Caco-2 (cell line): Measurements from ENCODE around the gene FRMD4A. TPM values are rescaled to one million over a fixed set of nuclear protein-coding genes. Genes with fewer than 3 reads are reported as not detected.

Experiments used
- BruUV-seq: library from RNA; stranded (reverse); fragments of 400-500 nt; replicated peaks from 2 replicates; lab custom pipeline; 2021; lab: Mats Ljungman, UMichigan
- CTCF ChIA-PET: fragments of 300-600 bp; sonication (Branson Sonifier 250); formaldehyde crosslinking; loops from one replicate; lab custom pipeline; 2022; ENCODE audit warnings: antibody characterized with exemption; lab: Charles Lee
- POLR2A ChIA-PET: fragments of 300-600 bp; sonication (Branson Sonifier 250); formaldehyde crosslinking; loops from one replicate; lab custom pipeline; 2022; ENCODE audit warnings: antibody characterized with exemption; lab: Charles Lee
- DNase-seq, 2 experiments: peaks; one replicate each; pipeline versions ENCODE4 v3.0.0 to v3.0.0-alpha.2; 2020 to 2022
- H3K27me3 ChIP-seq: replicated peaks from 2 replicates; pipeline ENCODE4 v1.6.0; 2011; ENCODE audit warnings: low read length; ENCODE audit not compliant: control insufficient read depth, insufficient read depth
- H3K36me3 ChIP-seq: 2 replicates; pipeline ENCODE4 v1.5.1; 2011; ENCODE audit warnings: low read length; ENCODE audit not compliant: control insufficient read depth, insufficient read depth
- H3K4me1 ChIP-seq: fragments of 250-450 bp; sonication (Bioruptor Pico); 2 replicates; pipeline ENCODE4 v1.5.1; 2020; ENCODE audit warnings: mild to moderate bottlenecking
- H3K4me3 ChIP-seq: 2 replicates; pipeline ENCODE4 v1.5.1; 2011; ENCODE audit warnings: low read depth, mild to moderate bottlenecking, control low read depth, low read length
- H3K9me3 ChIP-seq: fragments of 250-450 bp; sonication (Bioruptor Pico); 2 replicates; pipeline ENCODE4 v1.5.1; 2020; ENCODE audit warnings: mild to moderate bottlenecking, moderate library complexity
- H3K27ac Mint-ChIP-seq: one replicate; pipeline ENCODE4 v1.8.0; 2022; ENCODE audit warnings: mixed read lengths; ENCODE audit not compliant: unreplicated experiment
- H3K27me3 Mint-ChIP-seq: one replicate; pipeline ENCODE4 v1.8.0; 2022; ENCODE audit warnings: mixed read lengths; ENCODE audit not compliant: insufficient read depth, unreplicated experiment
- H3K36me3 Mint-ChIP-seq: one replicate; pipeline ENCODE4 v1.8.0; 2022; ENCODE audit warnings: mild to moderate bottlenecking, mixed read lengths; ENCODE audit not compliant: insufficient read depth, unreplicated experiment
- H3K4me1 Mint-ChIP-seq: one replicate; pipeline ENCODE4 v1.8.0; 2022; ENCODE audit warnings: low read depth, mixed read lengths; ENCODE audit not compliant: unreplicated experiment
- H3K4me3 Mint-ChIP-seq: one replicate; pipeline ENCODE4 v1.8.0; 2022; ENCODE audit warnings: mild to moderate bottlenecking, moderate library complexity, mixed read lengths; ENCODE audit not compliant: unreplicated experiment
- H3K9me3 Mint-ChIP-seq: one replicate; pipeline ENCODE4 v1.8.0; 2022; ENCODE audit warnings: mixed read lengths; ENCODE audit not compliant: unreplicated experiment
- CTCF ChIP-seq, 2 experiments: fragments of 200-600 bp in 1 of 2; IDR thresholded peaks; 1 replicate in 1 of 2; 2 replicates in 1 of 2; pipeline versions ENCODE4 v1.5.1 to v1.8.0; 2011 to 2022; ENCODE audit warnings: antibody characterized with exemption in 1 of 2, control low read depth in 1 of 2, inconsistent platforms in 1 of 2, low read depth in 1 of 2, low read length in 1 of 2, mild to moderate bottlenecking in 1 of 2, moderate library complexity in 1 of 2; ENCODE audit not compliant: insufficient read depth in 1 of 2, severe bottlenecking in 1 of 2, unreplicated experiment in 1 of 2
- intact Hi-C: fragments of 100-400 bp; cut with micrococcal nuclease; formaldehyde crosslinking; loops from one replicate; pipeline ENCODE4 v1.10.0; 2022; ENCODE audit not compliant: unreplicated experiment
- total RNA-seq: library from RNA; stranded (reverse); gene quantifications from 2 replicates; pipeline ENCODE4 v1.2.3, GENCODE V29; 2022

FRMD4A gene
- total RNA-seq, 1 experiment from 2014 or later: 52.1 TPM

GRCh38 chr10:14377591-14378175, 47.0 kb upstream of the FRMD4A start:
- Mint-ChIP-seq H3K9me3 (peaks cover 10% of the 10 kb centered on the region), H3K27me3 (no peaks in the 10 kb centered on the region), H3K27ac (no peak overlapping the region), H3K4me1 (peaks cover 31% of the 10 kb centered on the region), H3K36me3 (no peaks in the 10 kb centered on the region), H3K4me3 (no peak overlapping the region)
- ChIA-PET CTCF (interaction anchor here (1.1 kb wide), 1 partner anchor 134 kb away, joined by 3 read pairs; no protein-coding TSS in a partner anchor), POLR2A (no interaction called here)
- no peak for TF ChIP-seq CTCF (IDR thresholded peaks at IDR 0.05; ENCODE audit: insufficient read depth in 1 of 2, low read depth in 1 of 2, low read length in 1 of 2, severe bottlenecking in 1 of 2, unreplicated experiment in 1 of 2)
- H3K4me3 ChIP-seq: no peak overlapping the region
- no peaks in the 10 kb centered on the region for H3K36me3 ChIP-seq
- peaks cover 27% of the 10 kb centered on the region for H3K4me1 ChIP-seq
- peak; percentile 57 to 64 for DNase-seq
- H3K27me3 ChIP-seq: no peaks in the 10 kb centered on the region
- no peaks in the 10 kb centered on the region for H3K9me3 ChIP-seq
- intact Hi-C loops: loop anchor here (2.0 to 5.0 kb wide), 2 partner anchors 81 to 100 kb away; no protein-coding TSS in a partner anchor
- no TSS peak for BruUV-seq

- intact Hi-C loops: loop anchor here (5.0 kb wide), 1 partner anchor 102 kb away; no protein-coding TSS in a partner anchor
- H3K9me3 ChIP-seq: no peaks in the 10 kb centered on the region
- no peaks in the 10 kb centered on the region for H3K27me3 ChIP-seq
- no TSS peak for BruUV-seq
- ChIA-PET CTCF (no interaction called here), POLR2A (no interaction called here)
- H3K4me3 ChIP-seq: no peak overlapping the region
- no peak for TF ChIP-seq CTCF (IDR thresholded peaks at IDR 0.05; ENCODE audit: insufficient read depth in 1 of 2, low read depth in 1 of 2, low read length in 1 of 2, severe bottlenecking in 1 of 2, unreplicated experiment in 1 of 2)
- Mint-ChIP-seq H3K27ac (no peak overlapping the region), H3K4me3 (no peak overlapping the region), H3K9me3 (peaks cover 10% of the 10 kb centered on the region), H3K4me1 (peaks cover 23% of the 10 kb centered on the region), H3K27me3 (no peaks in the 10 kb centered on the region), H3K36me3 (no peaks in the 10 kb centered on the region)
- peaks cover 27% of the 10 kb centered on the region for H3K4me1 ChIP-seq
- DNase-seq: no peak
- H3K36me3 ChIP-seq: no peaks in the 10 kb centered on the region
Observed at GRCh38 chr10:14374745-14375445, 44.2 kb upstream of the FRMD4A start.

- Mint-ChIP-seq H3K27ac (no peak overlapping the region), H3K4me1 (peaks cover 21% of the 10 kb centered on the region), H3K36me3 (no peaks in the 10 kb centered on the region), H3K9me3 (peaks cover 10% of the 10 kb centered on the region), H3K4me3 (no peak overlapping the region), H3K27me3 (no peaks in the 10 kb centered on the region)
- no peaks in the 10 kb centered on the region for H3K27me3 ChIP-seq
- intact Hi-C loops: no loop called here
- TF ChIP-seq CTCF (IDR thresholded peaks at IDR 0.05; ENCODE audit: insufficient read depth in 1 of 2, low read depth in 1 of 2, low read length in 1 of 2, severe bottlenecking in 1 of 2, unreplicated experiment in 1 of 2): no peak
- peaks cover 10% of the 10 kb centered on the region for H3K4me1 ChIP-seq
- H3K9me3 ChIP-seq: no peaks in the 10 kb centered on the region
- CTCF ChIA-PET: no interaction called here
- POLR2A ChIA-PET: no interaction called here
- BruUV-seq: no TSS peak
- H3K36me3 ChIP-seq: no peaks in the 10 kb centered on the region
- no peak for DNase-seq
- H3K4me3 ChIP-seq: no peak overlapping the region
Observed at GRCh38 chr10:14372606-14373005, 41.9 kb upstream of the FRMD4A start.
